Activated naive CD4-positive, alpha-beta T cell treated with Interleukin-2 at 50 U/mL for 16 hours (primary cell): ENCODE data around the gene ARHGEF25.
"Not testable (repeated sequence)": the region's sequence is repeated elsewhere in the genome, so short reads cannot be mapped to it uniquely, and the experiment has no call there.

ENCODE experiments used
- DNase-seq: peaks from one replicate; pipeline ENCODE4 v3.0.0-alpha.2; 2020

ARHGEF25 gene

DNA sequence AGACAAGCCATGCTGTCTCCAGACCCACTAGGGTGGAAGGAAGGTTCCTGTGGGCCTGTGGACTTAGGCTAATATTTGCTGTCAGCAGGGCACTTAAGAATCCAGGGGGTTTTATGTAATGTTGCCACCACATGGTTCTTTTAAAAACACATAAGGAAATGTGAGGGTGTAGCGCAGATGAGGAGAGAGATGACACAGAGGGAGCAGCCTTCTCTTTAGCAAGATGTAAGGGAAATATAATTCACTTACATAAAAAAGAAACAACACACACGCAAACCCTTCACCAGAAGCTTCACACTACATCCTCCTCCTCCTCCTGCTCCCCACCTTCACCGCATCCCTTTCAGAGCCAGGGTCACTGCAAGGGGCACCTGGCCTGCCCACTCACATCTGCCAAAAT lies 25.1 kb upstream of the ARHGEF25 start:
- no peak for DNase-seq

- DNase-seq = no peak
Observed at GRCh38 chr12:57586832-57587429, 24.3 kb upstream of the ARHGEF25 start.

DNA sequence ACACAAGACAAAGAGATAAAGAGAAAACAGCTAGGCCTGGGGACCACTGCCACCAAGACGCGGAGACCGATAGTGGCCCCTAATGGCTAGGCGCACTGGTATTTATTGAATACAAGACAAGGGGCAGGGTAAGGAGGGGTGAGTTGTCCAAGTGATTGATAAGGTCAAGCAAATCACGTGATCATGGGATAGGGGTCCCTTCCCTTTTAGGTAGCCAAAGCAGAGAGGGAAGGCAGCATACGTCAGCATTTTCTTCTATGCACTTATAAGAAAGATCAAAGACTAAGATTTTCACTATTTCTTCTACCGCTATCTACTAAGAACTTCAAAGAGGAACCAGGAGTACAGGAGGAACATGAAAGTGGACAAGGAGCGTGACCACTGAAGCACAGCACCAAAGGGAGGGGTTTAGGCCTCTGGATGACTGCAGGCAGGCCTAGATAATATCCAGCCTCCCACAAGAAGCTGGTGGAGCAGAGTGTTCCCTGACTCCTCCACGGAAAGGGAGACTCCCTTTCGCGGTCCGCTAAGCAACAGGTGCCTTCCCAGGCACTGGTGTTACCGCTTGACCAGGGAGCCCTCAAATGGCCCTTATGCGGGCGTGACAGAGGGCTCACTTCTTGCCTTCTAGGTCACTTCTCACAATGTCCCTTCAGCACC lies 22.2 kb upstream of the ARHGEF25 start:
- DNase-seq = not testable (repeated sequence)

GRCh38 chr12:57590479-57590863 lies 20.8 kb upstream of the ARHGEF25 start:
- DNase-seq = no peak

GRCh38 chr12:57590864-57591781 lies 20.1 kb upstream of the ARHGEF25 start, which contains the start of gene PIP4K2C:
TSS of gene PIP4K2C (plus strand) at chr12:57591192. CDS start at chr12:57591290, 98 bp downstream.
- peak; percentile 81 for DNase-seq

DNA sequence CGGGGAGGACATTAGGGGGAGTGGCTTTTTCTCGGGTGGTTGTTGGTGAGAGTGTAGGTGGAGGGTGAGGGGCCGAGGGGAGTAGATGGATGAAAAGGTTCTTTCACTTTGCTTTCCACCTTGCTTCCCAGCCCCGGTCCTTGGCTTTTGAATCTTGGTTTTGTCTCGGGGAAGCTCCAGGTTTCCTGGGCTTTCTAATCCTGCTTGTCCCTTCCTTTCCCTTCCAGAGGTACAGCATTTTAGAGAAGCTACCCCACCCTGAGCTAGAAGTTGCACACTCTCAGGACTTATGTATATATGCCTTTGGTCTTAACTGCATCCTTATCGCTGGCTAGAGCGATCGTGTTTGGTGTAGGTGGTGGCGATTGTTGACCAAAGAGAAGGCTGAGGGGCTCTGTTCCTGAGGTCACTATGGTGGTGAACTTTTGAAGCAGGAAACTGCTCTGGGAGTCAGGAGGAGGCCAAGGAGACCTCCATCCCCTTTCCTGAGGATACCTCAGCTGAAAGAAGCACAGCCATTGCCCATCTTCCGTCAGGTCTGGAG lies 19.4 kb upstream of the ARHGEF25 start:
- no peak for DNase-seq

DNA sequence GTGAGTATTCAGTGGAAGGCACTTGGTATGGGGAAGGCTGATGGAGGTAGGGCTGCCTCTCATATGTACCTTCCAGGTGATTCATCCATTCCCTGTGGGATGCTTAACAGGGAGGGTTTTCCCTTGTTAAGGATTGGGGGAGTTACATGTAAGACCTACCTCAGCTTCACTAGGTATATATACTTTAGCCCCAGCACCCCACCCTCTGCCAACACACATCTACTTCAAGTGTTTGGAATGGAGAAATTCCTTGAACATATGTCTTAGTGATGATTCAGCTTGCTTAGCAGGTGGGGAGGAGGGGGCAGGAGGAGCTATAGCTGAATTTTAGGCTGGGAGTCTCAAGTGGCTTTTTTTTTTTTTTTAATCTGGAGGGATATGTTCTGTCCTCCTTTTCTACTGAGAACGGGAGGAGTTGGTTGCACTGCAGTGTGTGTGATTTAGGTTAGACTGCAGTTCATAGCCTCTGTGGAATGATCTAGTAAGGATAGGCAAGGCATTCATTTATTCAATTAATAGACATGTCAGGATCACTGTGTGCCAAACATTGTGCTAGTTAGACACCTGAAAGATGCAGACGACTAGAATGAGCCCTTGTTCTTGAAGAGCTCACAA lies 18.6 kb upstream of the ARHGEF25 start:
- DNase-seq = no peak

GRCh38 chr12:57593187-57593586 lies 18.0 kb upstream of the ARHGEF25 start:
- no peak for DNase-seq

DNA sequence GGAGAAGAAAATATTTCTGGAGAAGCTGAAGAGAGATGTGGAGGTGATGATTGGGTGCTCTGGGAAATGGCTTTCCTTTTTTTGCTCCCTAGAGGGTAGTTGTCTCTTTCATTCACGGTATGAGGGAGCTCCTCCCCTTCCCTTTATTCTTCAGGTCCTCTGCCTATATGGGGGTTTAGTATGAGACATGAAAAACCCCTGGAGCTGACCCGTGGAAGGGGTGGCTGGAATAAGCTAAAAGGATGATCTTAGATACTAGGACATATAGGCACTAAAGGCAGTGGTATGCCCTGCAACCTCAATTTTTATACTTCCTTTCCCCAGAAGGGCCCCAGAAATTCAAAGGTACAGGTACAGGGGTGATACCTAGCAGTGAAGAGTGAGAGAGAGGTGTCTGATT lies 10.8 kb upstream of the ARHGEF25 start:
- DNase-seq = no peak

DNA sequence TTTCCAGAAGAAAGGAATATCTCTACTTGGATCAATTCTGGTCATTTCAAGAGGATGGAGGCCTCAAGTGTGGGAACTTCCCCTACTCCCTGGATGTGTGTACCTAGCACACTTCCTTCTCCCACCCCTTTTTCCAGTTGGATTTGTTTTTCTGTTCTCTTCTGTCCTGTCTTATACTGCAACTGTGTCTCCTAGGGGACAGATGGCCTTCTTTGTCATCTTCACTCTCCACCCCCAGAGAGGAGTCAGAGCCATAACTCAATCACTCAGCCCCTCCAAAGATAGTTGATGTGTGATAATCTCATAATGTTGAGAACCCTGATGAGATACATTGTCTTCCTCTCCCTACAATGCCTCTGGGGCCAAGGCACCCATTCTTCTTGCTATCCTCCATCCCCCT lies 8.7 kb upstream of the ARHGEF25 start:
- DNase-seq = no peak

GRCh38 chr12:57603324-57603723 lies 7.9 kb upstream of the ARHGEF25 start:
- no peak for DNase-seq

DNA sequence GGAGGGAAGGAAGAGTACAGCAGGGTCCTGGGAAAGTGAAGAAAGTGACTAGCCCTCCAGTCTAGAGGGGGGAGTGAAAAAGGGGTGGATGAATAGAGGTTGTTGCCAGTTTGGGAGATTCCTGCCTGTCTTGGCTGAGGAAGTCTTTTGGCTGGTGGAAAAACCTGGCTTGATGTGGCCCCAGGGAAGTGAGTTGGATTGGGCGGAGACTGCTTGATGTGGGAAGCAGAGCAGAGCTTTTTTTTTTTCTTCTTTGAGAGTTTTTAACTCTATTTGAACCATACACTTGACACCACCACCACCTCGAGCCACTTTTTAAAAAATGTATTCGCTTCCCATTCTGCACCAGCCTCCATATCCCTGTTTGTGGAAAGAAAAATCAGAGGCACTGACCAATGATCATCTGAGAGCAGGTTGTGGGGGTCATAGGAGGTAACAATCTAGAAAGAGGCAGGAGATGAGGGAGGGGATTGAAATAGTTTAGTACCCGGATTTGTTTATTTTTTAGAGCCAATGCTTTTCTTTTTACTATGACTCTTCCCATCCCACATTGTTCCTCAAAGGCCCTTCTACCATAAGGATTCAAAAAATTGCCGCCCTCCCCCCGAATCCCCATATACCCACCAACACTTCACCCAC lies 7.3 kb upstream of the ARHGEF25 start:
- DNase-seq = no peak

GRCh38 chr12:57604454-57604991 lies 6.7 kb upstream of the ARHGEF25 start, which contains the start of gene DTX3:
TSS of gene DTX3 (plus strand) at chr12:57604824. CDS start at chr12:57606518, 1,694 bp downstream.
- DNase-seq = peak; percentile 44

GRCh38 chr12:57604992-57605810 lies 6.0 kb upstream of the ARHGEF25 start:
- DNase-seq = no peak

GRCh38 chr12:57605811-57606311 lies 5.4 kb upstream of the ARHGEF25 start:
- DNase-seq = no peak

GRCh38 chr12:57606399-57606798 lies 4.8 kb upstream of the ARHGEF25 start:
- DNase-seq = no peak

DNA sequence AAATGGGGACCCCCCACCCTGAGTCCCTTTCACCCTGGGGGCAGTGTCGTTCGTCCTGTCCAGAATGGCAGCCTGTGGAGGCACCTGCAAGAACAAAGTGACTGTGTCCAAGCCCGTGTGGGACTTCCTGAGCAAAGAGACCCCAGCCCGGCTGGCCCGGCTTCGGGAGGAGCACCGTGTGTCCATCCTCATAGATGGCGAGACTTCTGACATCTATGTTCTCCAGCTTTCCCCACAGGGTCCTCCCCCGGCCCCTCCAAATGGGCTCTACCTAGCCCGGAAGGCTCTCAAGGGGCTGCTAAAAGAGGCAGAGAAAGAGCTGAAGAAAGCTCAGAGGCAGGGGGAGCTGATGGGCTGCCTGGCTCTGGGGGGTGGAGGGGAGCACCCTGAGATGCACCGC lies 4.4 kb upstream of the ARHGEF25 start:
- no peak for DNase-seq

- DNase-seq = no peak
Observed at GRCh38 chr12:57607958-57608663, 3.1 kb upstream of the ARHGEF25 start.

- no peak for DNase-seq
Observed at GRCh38 chr12:57609101-57609780, 2.0 kb upstream of the ARHGEF25 start.
